Tibial nerve (tissue), 3 donors: ENCODE measurements around the gene MMD.

Source experiments
- CTCF ChIP-seq, 5 experiments: fragments of 200-600 bp in 3 of 5; fragments of 450-650 bp in 2 of 5; sonication (generic) in 3 of 5; IDR thresholded peaks; one replicate each; pipeline ENCODE4 v1.5.1; 2016 to 2019; ENCODE audit warnings: antibody characterized with exemption in 5 of 5, mild to moderate bottlenecking in 3 of 5, moderate library complexity in 2 of 5
- POLR2A ChIP-seq, 2 donors: fragments of 450-650 bp; IDR thresholded peaks; one replicate each; pipeline ENCODE4 v1.6.1; 2017; ENCODE audit warnings: antibody characterized with exemption in 2 of 2, mild to moderate bottlenecking in 2 of 2, moderate library complexity in 2 of 2

- TF ChIP-seq CTCF (IDR thresholded peaks at IDR 0.05) (no peak), POLR2A (IDR thresholded peaks at IDR 0.05) (no peak)
Measured at GRCh38 chr17:55360971-55361370, 60.7 kb downstream of the MMD start.
